A549 (cell line): ENCODE measurements around the gene YTHDC2. TPM values are rescaled to one million over a fixed set of nuclear protein-coding genes. Genes with fewer than 3 reads are reported as not detected.

Source experiments
- ATAC-seq, 2 experiments: fragments of 200-7000 bp in 1 of 2; fragments of >200 bp in 1 of 2; cut with Nextera tagmentation in 1 of 2; cut with Tn5 transposase in 1 of 2; 3 replicates each; pipeline versions ENCODE4 v1.8.0 to v1.9.1; 2018 to 2020; ENCODE audit warnings: mild to moderate bottlenecking in 1 of 2, moderate library complexity in 1 of 2
- CTCF ChIA-PET: fragments of 300-600 bp; sonication (Branson Sonifier 250); formaldehyde crosslinking; extraction: SDS; loops from one replicate; lab custom pipeline; 2021; ENCODE audit warnings: antibody characterized with exemption, inconsistent platforms; lab: Yijun Ruan, JAX
- POLR2A ChIA-PET: fragments of 350-600 bp; formaldehyde crosslinking; extraction: SDS; loops from one replicate; lab custom pipeline; 2021; ENCODE audit warnings: antibody characterized with exemption, inconsistent platforms; lab: Yijun Ruan, JAX
- DNase-seq, 2 experiments: peaks; one replicate each; pipeline versions ENCODE4 v3.0.0 to v3.0.0-alpha.2; 2011 to 2016; ENCODE audit warnings: low read depth in 1 of 2, low spot score in 1 of 2
- FAIRE-seq: peaks from 2 replicates; lab custom pipeline; 2011; peaks lifted over from hg19 to GRCh38; lab: Jason Lieb, UNC
- H3K27ac ChIP-seq, 2 experiments: fragments of >200 bp; sonication (Bioruptor Twin); formaldehyde crosslinking; 3 replicates each; pipeline ENCODE4 v1.5.1; 2016 to 2017
- H3K4me1 ChIP-seq: fragments of >200 bp; sonication (Bioruptor Twin); formaldehyde crosslinking; 3 replicates; pipeline ENCODE4 v1.6.1; 2016
- H3K4me2 ChIP-seq: fragments of >200 bp; sonication (Bioruptor Twin); formaldehyde crosslinking; 3 replicates; pipeline ENCODE4 v1.6.1; 2016
- H3K4me3 ChIP-seq: fragments of >200 bp; sonication (Bioruptor Twin); formaldehyde crosslinking; 3 replicates; pipeline ENCODE4 v1.5.1; 2016
- H3K9me3 ChIP-seq: fragments of >200 bp; sonication (Bioruptor Twin); formaldehyde crosslinking; 3 replicates; pipeline ENCODE4 v1.6.1; 2016
- ATOH8 ChIP-seq: fragments of 250-450 bp; sonication (Bioruptor Pico); IDR thresholded peaks from 2 replicates; pipeline ENCODE4 v1.5.0; 2020; ENCODE audit warnings: low read depth, mild to moderate bottlenecking, moderate library complexity
- BHLHE40 ChIP-seq: IDR thresholded peaks from 2 replicates; pipeline ENCODE4 v1.6.1; 2012; ENCODE audit warnings: low read depth, low read length, inconsistent platforms
- CHD2 ChIP-seq: fragments of 150-350 bp; IDR thresholded peaks from 2 replicates; pipeline ENCODE4 v1.6.1; 2014; ENCODE audit warnings: low read length; ENCODE audit not compliant: partially characterized antibody
- EHMT2 ChIP-seq: fragments of 200-600 bp; sonication (generic); IDR thresholded peaks from 2 replicates; pipeline ENCODE4 v1.6.1; 2016; ENCODE audit warnings: antibody characterized with exemption, low read depth, mild to moderate bottlenecking, moderate library complexity
- ESRRA ChIP-seq: fragments of 150-350 bp; IDR thresholded peaks from 2 replicates; pipeline ENCODE4 v1.6.1; 2014; ENCODE audit warnings: mild to moderate bottlenecking, low read length, borderline replicate concordance
- FOSL2 ChIP-seq, 2 experiments: fragments of 450-650 bp in 1 of 2; fragments of >200 bp in 1 of 2; sonication (Bioruptor Twin) in 1 of 2; formaldehyde crosslinking; IDR thresholded peaks; 2 replicates each; pipeline versions ENCODE4 v1.5.0 to v1.6.1; 2016 to 2020; ENCODE audit warnings: mild to moderate bottlenecking in 1 of 2, moderate library complexity in 1 of 2
- HDAC2 ChIP-seq: fragments of 200-600 bp; sonication (generic); IDR thresholded peaks from 2 replicates; pipeline ENCODE4 v1.6.1; 2016
- HEYL ChIP-seq: fragments of 250-450 bp; sonication (Bioruptor Pico); IDR thresholded peaks from 2 replicates; pipeline ENCODE4 v1.8.0; 2021; ENCODE audit warnings: mild to moderate bottlenecking, moderate library complexity
- HMGXB4 ChIP-seq: fragments of 250-450 bp; sonication (Bioruptor Pico); IDR thresholded peaks from 2 replicates; pipeline ENCODE4 v1.5.0; 2021; ENCODE audit warnings: mild to moderate bottlenecking, moderate library complexity, borderline replicate concordance
- JUN ChIP-seq, 2 experiments: fragments of >200 bp; sonication (Bioruptor Twin); formaldehyde crosslinking; IDR thresholded peaks; 2 replicates in 1 of 2; 3 replicates in 1 of 2; pipeline ENCODE4 v1.6.1; 2016 to 2017
- JUNB ChIP-seq: fragments of >200 bp; sonication (Bioruptor Twin); formaldehyde crosslinking; IDR thresholded peaks from 2 replicates; pipeline ENCODE4 v1.6.1; 2016
- KDM5A ChIP-seq: fragments of 200-600 bp; sonication (generic); IDR thresholded peaks from 2 replicates; pipeline ENCODE4 v1.6.1; 2016; ENCODE audit warnings: antibody characterized with exemption, mild to moderate bottlenecking
- MAZ ChIP-seq: fragments of 150-350 bp; IDR thresholded peaks from 2 replicates; pipeline ENCODE4 v1.6.1; 2014; ENCODE audit warnings: antibody characterized with exemption, low read depth, low read length, borderline replicate concordance
- NFE2L2 ChIP-seq: fragments of 150-350 bp; conservative IDR thresholded peaks from 2 replicates; pipeline ENCODE4 v1.6.1; 2014; ENCODE audit warnings: low read length
- NPAS2 ChIP-seq: fragments of 250-450 bp; sonication (Bioruptor Pico); IDR thresholded peaks from 2 replicates; pipeline ENCODE4 v1.8.0; 2022; ENCODE audit warnings: mild to moderate bottlenecking, moderate library complexity, borderline replicate concordance
- NR3C1 ChIP-seq: fragments of >200 bp; sonication (Bioruptor Twin); formaldehyde crosslinking; IDR thresholded peaks from 3 replicates; pipeline ENCODE4 v1.6.1; 2017
- PHF8 ChIP-seq: fragments of 200-600 bp; sonication (generic); IDR thresholded peaks from 2 replicates; pipeline ENCODE4 v1.6.1; 2016; ENCODE audit warnings: low read depth, mild to moderate bottlenecking, antibody characterized with exemption, moderate library complexity, borderline replicate concordance
- POLR2A ChIP-seq: IDR thresholded peaks from 2 replicates; pipeline ENCODE4 v1.6.1; 2012; ENCODE audit warnings: mild to moderate bottlenecking, low read length
- POLR2AphosphoS2 ChIP-seq: conservative IDR thresholded peaks from 2 replicates; pipeline ENCODE4 v1.6.1; 2012; ENCODE audit warnings: low read length, improper control_type of control experiment, inconsistent platforms
- RARB ChIP-seq: fragments of 250-450 bp; sonication (Bioruptor Pico); IDR thresholded peaks from 2 replicates; pipeline ENCODE4 v1.8.0; 2021; ENCODE audit warnings: mild to moderate bottlenecking, moderate library complexity
- REST ChIP-seq: fragments of 200-600 bp; sonication (generic); IDR thresholded peaks from 2 replicates; pipeline ENCODE4 v1.6.1; 2016; ENCODE audit warnings: antibody characterized with exemption, mild to moderate bottlenecking, moderate library complexity
- RNF2 ChIP-seq: fragments of 200-600 bp; sonication (generic); IDR thresholded peaks from 2 replicates; pipeline ENCODE4 v1.6.1; 2016; ENCODE audit warnings: low read depth, mild to moderate bottlenecking, antibody characterized with exemption, moderate library complexity, borderline replicate concordance
- SMC3 ChIP-seq: fragments of >200 bp; sonication (Bioruptor Twin); formaldehyde crosslinking; IDR thresholded peaks from 3 replicates; pipeline ENCODE4 v1.6.1; 2018; ENCODE audit warnings: inconsistent platforms
- TFCP2L1 ChIP-seq: fragments of 250-450 bp; sonication (Bioruptor Pico); IDR thresholded peaks from 2 replicates; pipeline ENCODE4 v1.5.0; 2021; ENCODE audit warnings: mild to moderate bottlenecking
- ZFP36 ChIP-seq: fragments of 450-650 bp; IDR thresholded peaks from 2 replicates; pipeline ENCODE4 v1.6.1; 2014; ENCODE audit warnings: borderline replicate concordance; ENCODE audit not compliant: partially characterized antibody
- ZSCAN20 ChIP-seq: fragments of 250-450 bp; sonication (Bioruptor Pico); IDR thresholded peaks from 2 replicates; pipeline ENCODE4 v1.8.0; 2022; ENCODE audit warnings: mild to moderate bottlenecking, moderate library complexity
- WGBS: methylation state at CpG from one replicate; pipeline ENCODE4 v1.1.6; 2017; ENCODE audit errors: missing lambda C conversion rate; 5-methylcytosine and 5-hydroxymethylcytosine counted together
- polyA plus RNA-seq, 4 experiments: library from polyadenylated mRNA; depleted of rRNA in 3 of 4; stranded (reverse); fragments of >200 nt; fragmentation: RNase III in 1 of 4; extraction: RNeasy Plus Mini Kit Qiagen cat#74134 plus additional on column Dnase treatment in 1 of 4; gene quantifications; 2 replicates in 3 of 4; 3 replicates in 1 of 4; pipeline ENCODE4 v1.2.3, GENCODE V29; 2011 to 2017
- TF ChIP-seq, protein P1 (sequence below): IDR thresholded peaks from 2 replicates; pipeline ENCODE4 v1.6.1; 2012
- TF ChIP-seq, protein P2 (sequence below): IDR thresholded peaks from 2 replicates; pipeline ENCODE4 v1.6.1; 2012

Gene YTHDC2
- polyA plus RNA-seq, 2 of the 4 experiments (the other 2 are of a cell fraction), result 16.4 to 19.0 TPM

- WGBS, result 97% methylated on average over 4 of the region's 4 CpGs
- H3K4me2 ChIP-seq, result no peak overlapping the region
- ATAC-seq, result no peak
- ChIA-PET CTCF (no interaction called here), POLR2A (no interaction called here)
- peaks cover 13% of the 10 kb centered on the region; the same call in 2 of the 3 replicates for H3K4me1 ChIP-seq
- no peak for FAIRE-seq
- no peaks in the 10 kb centered on the region for H3K9me3 ChIP-seq
- H3K4me3 ChIP-seq, result no peak overlapping the region
- TF ChIP-seq POLR2AphosphoS2 (no peak), ZSCAN20 (CRISPR knock-in tag) (no peak), JUNB (no peak), BHLHE40 (no peak), REST (no peak), HMGXB4 (CRISPR knock-in tag) (no peak), POLR2A (no peak), PHF8 (no peak), HEYL (CRISPR knock-in tag) (no peak)
- TF ChIP-seq, protein P1, sequence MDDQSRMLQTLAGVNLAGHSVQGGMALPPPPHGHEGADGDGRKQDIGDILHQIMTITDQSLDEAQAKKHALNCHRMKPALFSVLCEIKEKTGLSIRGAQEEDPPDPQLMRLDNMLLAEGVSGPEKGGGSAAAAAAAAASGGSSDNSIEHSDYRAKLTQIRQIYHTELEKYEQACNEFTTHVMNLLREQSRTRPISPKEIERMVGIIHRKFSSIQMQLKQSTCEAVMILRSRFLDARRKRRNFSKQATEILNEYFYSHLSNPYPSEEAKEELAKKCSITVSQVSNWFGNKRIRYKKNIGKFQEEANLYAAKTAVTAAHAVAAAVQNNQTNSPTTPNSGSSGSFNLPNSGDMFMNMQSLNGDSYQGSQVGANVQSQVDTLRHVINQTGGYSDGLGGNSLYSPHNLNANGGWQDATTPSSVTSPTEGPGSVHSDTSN, result no peak
- DNase-seq, result no peak
- no peak overlapping the region for H3K27ac ChIP-seq
Observed at GRCh38 chr5:113518884-113519283, 5.4 kb downstream of the YTHDC2 start.

GRCh38 chr5:113519412-113519811 lies 5.9 kb downstream of the YTHDC2 start:
- POLR2A ChIA-PET, result no interaction called here

More at GRCh38 chr5:113519412-113519811, 5.9 kb downstream of the YTHDC2 start:
- H3K4me3 ChIP-seq, result no peak overlapping the region
- no peak overlapping the region for H3K4me2 ChIP-seq
- no peak for FAIRE-seq
- WGBS, result 62% methylated on average over 2 of the region's 2 CpGs
- ATAC-seq, result no peak
- TF ChIP-seq, protein P2, sequence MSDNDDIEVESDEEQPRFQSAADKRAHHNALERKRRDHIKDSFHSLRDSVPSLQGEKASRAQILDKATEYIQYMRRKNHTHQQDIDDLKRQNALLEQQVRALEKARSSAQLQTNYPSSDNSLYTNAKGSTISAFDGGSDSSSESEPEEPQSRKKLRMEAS, result no peak
- TF ChIP-seq MAZ (no peak), FOSL2 (IDR thresholded peaks at IDR 0.05) (no peak), FOSL2 (CRISPR knock-in tag; IDR thresholded peaks at IDR 0.05) (no peak), TFCP2L1 (no peak), NR3C1 (no peak), ZFP36 (no peak), RARB (CRISPR knock-in tag) (no peak), ESRRA (no peak), JUN (IDR thresholded peaks at IDR 0.05) (no peak), KDM5A (no peak), SMC3 (no peak), RNF2 (no peak), CHD2 (no peak), HDAC2 (no peak), EHMT2 (no peak), NFE2L2 (no peak), HEYL (CRISPR knock-in tag) (no peak), NPAS2 (no peak), ATOH8 (CRISPR knock-in tag) (no peak)
- TF ChIP-seq, all 56 proteins: peak for 0
- Histone ChIP-seq H3K27ac (no peak overlapping the region), H3K4me1 (peaks cover 13% of the 10 kb centered on the region; the same call in 2 of the 3 replicates), H3K9me3 (no peaks in the 10 kb centered on the region)
- no peak for DNase-seq
- CTCF ChIA-PET, result no interaction called here
